ENCODE data around the gene POLR2F.

Gene POLR2F

GRCh38 chr22:37999236-37999635 is 45.7 kb downstream of the POLR2F start:
- Histone ChIP-seq H3K4me1 (ENCODE audit: low read length) (peaks cover 12% of the 10 kb centered on the region), H3K27ac (ENCODE audit: low read length) (no peak overlapping the region), H4K20me1 (ENCODE audit: insufficient read depth, low read length) (no peaks in the 10 kb centered on the region), H2AFZ (ENCODE audit: low read depth, low read length) (no peak overlapping the region), H3K4me2 (ENCODE audit: low read length) (no peak overlapping the region), H3K27me3 (ENCODE audit: low read depth, low read length) (no peaks in the 10 kb centered on the region), H3K9me3 (ENCODE audit: insufficient read depth, low read length) (no peaks in the 10 kb centered on the region), H3K36me3 (replicated peaks; ENCODE audit: low read depth, low read length) (no peaks in the 10 kb centered on the region), H3K9ac (ENCODE audit: low read length) (no peak overlapping the region), H3K4me3 (ENCODE audit: low read length) (no peak overlapping the region), H3K79me2 (ENCODE audit: low read length) (no peaks in the 10 kb centered on the region)
- TF ChIP-seq EZH2phosphoT487 (IDR thresholded peaks at IDR 0.05; ENCODE audit: low read depth) (no peak), CTCF (IDR thresholded peaks at IDR 0.05; ENCODE audit: low read depth, low read length) (no peak)

- H2AFZ ChIP-seq (ENCODE audit: low read depth, low read length): no peak overlapping the region
- no peaks in the 10 kb centered on the region for H3K36me3 ChIP-seq (replicated peaks; ENCODE audit: low read depth, low read length)
- no peak overlapping the region for H3K27ac ChIP-seq (ENCODE audit: low read length)
- H3K79me2 ChIP-seq (ENCODE audit: low read length): no peaks in the 10 kb centered on the region
- H3K9me3 ChIP-seq (ENCODE audit: insufficient read depth, low read length): no peaks in the 10 kb centered on the region
- no peaks in the 10 kb centered on the region for H3K27me3 ChIP-seq (ENCODE audit: low read depth, low read length)
- no peak overlapping the region for H3K4me2 ChIP-seq (ENCODE audit: low read length)
- H4K20me1 ChIP-seq (ENCODE audit: insufficient read depth, low read length): no peaks in the 10 kb centered on the region
- H3K9ac ChIP-seq (ENCODE audit: low read length): no peak overlapping the region
- H3K4me3 ChIP-seq (ENCODE audit: low read length): no peak overlapping the region
- TF ChIP-seq CTCF (IDR thresholded peaks at IDR 0.05; ENCODE audit: low read depth, low read length) (no peak), EZH2phosphoT487 (IDR thresholded peaks at IDR 0.05; ENCODE audit: low read depth) (no peak)
- H3K4me1 ChIP-seq (ENCODE audit: low read length): peaks cover 12% of the 10 kb centered on the region
These were observed 46.3 kb downstream of the POLR2F start for GRCh38 chr22:37999640-38000272.

- H3K79me2 ChIP-seq (ENCODE audit: low read length): no peaks in the 10 kb centered on the region
- no peaks in the 10 kb centered on the region for H3K9me3 ChIP-seq (ENCODE audit: insufficient read depth, low read length)
- H3K9ac ChIP-seq (ENCODE audit: low read length): no peak overlapping the region
- H4K20me1 ChIP-seq (ENCODE audit: insufficient read depth, low read length): no peaks in the 10 kb centered on the region
- no peak overlapping the region for H3K4me3 ChIP-seq (ENCODE audit: low read length)
- H3K4me2 ChIP-seq (ENCODE audit: low read length): no peak overlapping the region
- no peak overlapping the region for H3K27ac ChIP-seq (ENCODE audit: low read length)
- 0 out of 2 replicates have a peak, but pooled peaks cover 7% of the 10 kb centered on the region for H3K27me3 ChIP-seq (ENCODE audit: low read depth, low read length)
- no peak overlapping the region for H2AFZ ChIP-seq (ENCODE audit: low read depth, low read length)
- H3K4me1 ChIP-seq (ENCODE audit: low read length): no peaks in the 10 kb centered on the region
- TF ChIP-seq EZH2phosphoT487 (IDR thresholded peaks at IDR 0.05; ENCODE audit: low read depth) (no peak), CTCF (IDR thresholded peaks at IDR 0.05; ENCODE audit: low read depth, low read length) (no peak)
- H3K36me3 ChIP-seq (replicated peaks; ENCODE audit: low read depth, low read length): no peaks in the 10 kb centered on the region
These were observed 52.4 kb downstream of the POLR2F start for GRCh38 chr22:38005943-38006342.

- Histone ChIP-seq H3K79me2 (ENCODE audit: low read length) (no peaks in the 10 kb centered on the region), H3K9ac (ENCODE audit: low read length) (no peak overlapping the region), H3K4me2 (ENCODE audit: low read length) (no peak overlapping the region), H3K4me3 (ENCODE audit: low read length) (no peak overlapping the region), H3K36me3 (replicated peaks; ENCODE audit: low read depth, low read length) (no peaks in the 10 kb centered on the region), H3K27me3 (ENCODE audit: low read depth, low read length) (0 out of 2 replicates have a peak, but pooled peaks cover 10% of the 10 kb centered on the region), H3K9me3 (ENCODE audit: insufficient read depth, low read length) (no peaks in the 10 kb centered on the region), H4K20me1 (ENCODE audit: insufficient read depth, low read length) (no peaks in the 10 kb centered on the region), H3K27ac (ENCODE audit: low read length) (no peak overlapping the region), H2AFZ (ENCODE audit: low read depth, low read length) (no peak overlapping the region), H3K4me1 (ENCODE audit: low read length) (no peaks in the 10 kb centered on the region)
- TF ChIP-seq CTCF (IDR thresholded peaks at IDR 0.05; ENCODE audit: low read depth, low read length) (no peak), EZH2phosphoT487 (IDR thresholded peaks at IDR 0.05; ENCODE audit: low read depth) (no peak)
These were observed 53.4 kb downstream of the POLR2F start for GRCh38 chr22:38006906-38007305.
